Stimulated activated CD8-positive, alpha-beta memory T cell treated with anti-CD3 and anti-CD28 coated beads, Interleukin-7, amount 100 ng/mL, for 48 hours (primary cell): Measurements from ENCODE around the gene MFAP1.

Source experiments
- DNase-seq, 2 donors: peaks; one replicate each; pipeline ENCODE4 v3.0.0-alpha.2; 2020; ENCODE audit warnings: low read depth in 1 of 2; ENCODE audit errors: extremely low read depth in 1 of 2

MFAP1 gene

GRCh38 chr15:43777267-43777914 lies 47.1 kb downstream of the MFAP1 start:
- DNase-seq, result peak; percentile 81 to 89

- peak; percentile 54 to 59 for DNase-seq
Observed at GRCh38 chr15:43776718-43777266, 47.7 kb downstream of the MFAP1 start, which contains the start of gene ELL3. Gene ELL3, minus strand, starts transcription at chr15:43776966. Its CDS starts 65 bp downstream, at chr15:43776901.

GRCh38 chr15:43776101-43776717 lies 48.3 kb downstream of the MFAP1 start:
- no peak for DNase-seq

GRCh38 chr15:43775411-43775965 lies 49.0 kb downstream of the MFAP1 start:
- DNase-seq, result no peak

- DNase-seq, result no peak
Observed at GRCh38 chr15:43774062-43774461, 50.4 kb downstream of the MFAP1 start.

- DNase-seq, result no peak
Observed at GRCh38 chr15:43772624-43773023, 51.9 kb downstream of the MFAP1 start.

GRCh38 chr15:43771816-43772215 lies 52.7 kb downstream of the MFAP1 start:
- DNase-seq, result no peak

- DNase-seq, result no peak
Observed at GRCh38 chr15:43769584-43770228, 54.8 kb downstream of the MFAP1 start.

GRCh38 chr15:43763819-43764446 lies 60.6 kb downstream of the MFAP1 start:
- no peak for DNase-seq

GRCh38 chr15:43762824-43763223 lies 61.7 kb downstream of the MFAP1 start:
- no peak for DNase-seq
